ENCODE results near the gene IL1R2. TPM values are rescaled to one million over a fixed set of nuclear protein-coding genes. Genes with fewer than 3 reads are reported as not detected.

IL1R2 gene
- total RNA-seq, 4 donors from 2014 or later = 2.7 to 6.1 (median 3.6) TPM

GRCh38 chr2:102060792-102061191 lies 69.0 kb downstream of the IL1R2 start:
- H3K9me3 ChIP-seq = no peaks in the 10 kb centered on the region
- peaks cover 19 to 72% of the 10 kb centered on the region in 2 donors for H3K4me1 ChIP-seq
- no peaks in the 10 kb centered on the region for H3K27me3 ChIP-seq
- intact Hi-C loops (cut with DNase I) = loop anchor here (10.0 kb wide), 1 partner anchor 84 kb away; the partner anchor contains the start of gene IL1R1
- 86 to 91% methylated on average over 4 of the region's 4 CpGs for WGBS, 2 donors
- no peaks in the 10 kb centered on the region for H3K36me3 ChIP-seq
- H3K27ac ChIP-seq = peak overlapping the region in 1 of 3 donors; percentile 28
- TF ChIP-seq POLR2A (IDR thresholded peaks at IDR 0.05) (no peak), CTCF (IDR thresholded peaks at IDR 0.05) (no peak)
- DNase-seq = no peak
- no peak overlapping the region for H3K4me3 ChIP-seq (replicated peaks in 1 of 3)

GRCh38 chr2:102061286-102061699 lies 69.5 kb downstream of the IL1R2 start:
- Histone ChIP-seq H3K4me1 (peaks cover 19 to 68% of the 10 kb centered on the region in 2 donors), H3K36me3 (no peaks in the 10 kb centered on the region), H3K27me3 (no peaks in the 10 kb centered on the region), H3K9me3 (no peaks in the 10 kb centered on the region), H3K4me3 (replicated peaks in 1 of 3) (no peak overlapping the region), H3K27ac (peak overlapping the region in 1 of 3 donors; percentile 28)
- intact Hi-C loops (cut with DNase I) = loop anchor here (10.0 kb wide), 1 partner anchor 84 kb away; the partner anchor contains the start of gene IL1R1
- WGBS, 2 donors = 89 to 91% methylated on average over 5 to 7 of the region's 7 CpGs
- DNase-seq = no peak
- TF ChIP-seq POLR2A (IDR thresholded peaks at IDR 0.05) = no peak
- no peak for TF ChIP-seq CTCF (IDR thresholded peaks at IDR 0.05)

- no peak overlapping the region for H3K4me3 ChIP-seq (replicated peaks in 1 of 3)
- TF ChIP-seq POLR2A (IDR thresholded peaks at IDR 0.05) = no peak
- no peak for TF ChIP-seq CTCF (IDR thresholded peaks at IDR 0.05)
- intact Hi-C loops (cut with DNase I) = loop anchor here (10.0 kb wide), 1 partner anchor 83 kb away; the partner anchor contains the start of gene IL1R1
- no peaks in the 10 kb centered on the region for H3K9me3 ChIP-seq
- no peaks in the 10 kb centered on the region for H3K27me3 ChIP-seq
- H3K36me3 ChIP-seq = no peaks in the 10 kb centered on the region
- H3K27ac ChIP-seq = peak overlapping the region in 2 of 3 donors; percentile 83 to 96
- peak in 1 of 2 donors; percentile 36 for DNase-seq
- 58 to 73% methylated on average over 8 of the region's 8 CpGs for WGBS, 2 donors
- H3K4me1 ChIP-seq = peaks cover 19 to 66% of the 10 kb centered on the region in 2 donors
These were observed 70.4 kb downstream of the IL1R2 start for GRCh38 chr2:102061962-102062795.

GRCh38 chr2:102062802-102063201 lies 71.0 kb downstream of the IL1R2 start:
- DNase-seq = no peak
- H3K9me3 ChIP-seq = no peaks in the 10 kb centered on the region
- TF ChIP-seq POLR2A (IDR thresholded peaks at IDR 0.05) (no peak), CTCF (IDR thresholded peaks at IDR 0.05) (no peak)
- peak overlapping the region in 2 of 3 donors; percentile 83 to 96 for H3K27ac ChIP-seq
- H3K27me3 ChIP-seq = no peaks in the 10 kb centered on the region
- intact Hi-C loops (cut with DNase I) = loop anchor here (10.0 kb wide), 1 partner anchor 82 kb away; the partner anchor contains the start of gene IL1R1
- H3K4me3 ChIP-seq (replicated peaks in 1 of 3) = no peak overlapping the region
- H3K36me3 ChIP-seq = no peaks in the 10 kb centered on the region
- WGBS, 2 donors = 66 to 83% methylated on average over 3 of the region's 3 CpGs
- peaks cover 19 to 64% of the 10 kb centered on the region in 2 donors for H3K4me1 ChIP-seq

GRCh38 chr2:102063487-102063911 lies 71.7 kb downstream of the IL1R2 start:
- Histone ChIP-seq H3K9me3 (no peaks in the 10 kb centered on the region), H3K4me3 (replicated peaks in 1 of 3) (no peak overlapping the region), H3K27ac (peak overlapping the region; percentile 83 to 96 (median 87)), H3K36me3 (no peaks in the 10 kb centered on the region), H3K4me1 (peaks cover 19 to 58% of the 10 kb centered on the region in 2 donors), H3K27me3 (no peaks in the 10 kb centered on the region)
- intact Hi-C loops (cut with DNase I) = loop anchor here (10.0 kb wide), 1 partner anchor 81 kb away; the partner anchor contains the start of gene IL1R1
- WGBS, 2 donors = 53 to 64% methylated on average over 6 of the region's 6 CpGs
- TF ChIP-seq POLR2A (IDR thresholded peaks at IDR 0.05) = no peak
- no peak for TF ChIP-seq CTCF (IDR thresholded peaks at IDR 0.05)
- peak; percentile 35 to 38 for DNase-seq
